Activated CD8-positive, alpha-beta T cell treated with anti-CD3 and anti-CD28 coated beads for 36 hours (primary cell): ENCODE results near the gene MPO. TPM values are rescaled to one million over a fixed set of nuclear protein-coding genes. Genes with fewer than 3 reads are reported as not detected.
A peak's percentile ranks its signal among the peaks of the same experiment; 100 is the strongest.

Experiments used
- ATAC-seq: fragments of 200-7000 bp; cut with Tn5 transposase; one replicate; pipeline ENCODE4 v1.10.0; 2021; ENCODE audit warnings: mild to moderate bottlenecking, moderate library complexity
- CTCF ChIA-PET: fragments of 350-600 bp; sonication (Branson Sonifier 250); formaldehyde crosslinking; loops from one replicate; lab custom pipeline; 2021; ENCODE audit warnings: antibody characterized with exemption; lab: Charles Lee
- POLR2A ChIA-PET: fragments of 350-600 bp; sonication (Branson Sonifier 250); formaldehyde crosslinking; loops from one replicate; lab custom pipeline; 2021; ENCODE audit warnings: antibody characterized with exemption; lab: Charles Lee
- DNase-seq: peaks from one replicate; pipeline ENCODE4 v3.0.0-alpha.2; 2020
- H3K27ac Mint-ChIP-seq: one replicate; pipeline ENCODE4 v1.8.0; 2021; ENCODE audit warnings: mild to moderate bottlenecking, mixed read lengths
- H3K27me3 Mint-ChIP-seq: one replicate; pipeline ENCODE4 v1.8.0; 2021; ENCODE audit warnings: mixed read lengths
- H3K36me3 Mint-ChIP-seq: one replicate; pipeline ENCODE4 v1.8.0; 2021; ENCODE audit warnings: low read depth, mixed read lengths
- H3K4me1 Mint-ChIP-seq: one replicate; pipeline ENCODE4 v1.8.0; 2021; ENCODE audit warnings: low read depth, mixed read lengths
- H3K4me3 Mint-ChIP-seq: one replicate; pipeline ENCODE4 v1.8.0; 2021; ENCODE audit warnings: mild to moderate bottlenecking, moderate library complexity, mixed read lengths
- H3K9me3 Mint-ChIP-seq: one replicate; pipeline ENCODE4 v1.8.0; 2021; ENCODE audit warnings: mixed read lengths
- intact Hi-C: fragments of 100-400 bp; cut with micrococcal nuclease; formaldehyde crosslinking; loops from one replicate; pipeline ENCODE4 v1.10.0; 2022
- total RNA-seq, 2 experiments: library from RNA; stranded (reverse); gene quantifications; one replicate each; pipeline ENCODE4 v1.2.3, GENCODE V29; 2021
- TF ChIP-seq, protein P1 (sequence below): fragments of 200-600 bp; IDR thresholded peaks from one replicate; pipeline ENCODE4 v1.8.0; 2022; ENCODE audit warnings: antibody characterized with exemption, mild to moderate bottlenecking

MPO gene
- total RNA-seq, 2 experiments from 2014 or later, result not detected

DNA sequence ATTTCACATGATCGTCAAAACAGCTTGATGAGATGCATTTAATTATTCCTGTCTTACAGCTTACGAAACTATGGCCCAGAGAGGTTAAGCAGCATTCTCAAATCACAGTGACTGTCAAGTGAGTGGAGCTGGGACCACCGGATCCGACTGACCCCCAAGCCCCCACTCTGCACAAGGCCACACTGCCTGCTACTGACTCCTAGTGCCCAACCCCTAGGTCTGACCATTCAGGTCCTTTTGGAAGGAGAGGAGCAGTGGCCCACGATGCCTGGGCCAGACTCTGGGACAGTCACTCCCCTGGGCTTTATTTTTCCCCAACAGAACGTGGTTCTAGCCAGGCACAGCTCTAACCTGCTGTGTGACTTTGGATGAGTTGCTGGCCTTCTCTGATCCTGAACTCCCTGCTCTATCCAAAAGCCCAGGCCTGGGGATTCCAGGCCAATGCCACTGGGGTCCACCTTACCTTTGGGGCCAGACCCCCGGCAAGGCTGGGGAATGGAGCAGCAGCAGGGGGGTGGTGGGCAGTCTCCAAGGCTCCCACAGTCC lies 38.0 kb upstream of the MPO start:
- CTCF ChIA-PET, result interaction anchor here (1.2 to 8.0 kb wide), 6 partner anchors 8 to 260 kb away, joined by 3 to 161 read pairs (median 52); partner anchors contain the start of genes RNF43 and TSPOAP1
- Mint-ChIP-seq H3K36me3 (peaks cover 4% of the 10 kb centered on the region), H3K27me3 (no peaks in the 10 kb centered on the region), H3K27ac (peak overlapping the region; percentile 90), H3K4me1 (peaks cover 15% of the 10 kb centered on the region), H3K4me3 (no peak overlapping the region), H3K9me3 (no peaks in the 10 kb centered on the region)
- TF ChIP-seq, protein P1, sequence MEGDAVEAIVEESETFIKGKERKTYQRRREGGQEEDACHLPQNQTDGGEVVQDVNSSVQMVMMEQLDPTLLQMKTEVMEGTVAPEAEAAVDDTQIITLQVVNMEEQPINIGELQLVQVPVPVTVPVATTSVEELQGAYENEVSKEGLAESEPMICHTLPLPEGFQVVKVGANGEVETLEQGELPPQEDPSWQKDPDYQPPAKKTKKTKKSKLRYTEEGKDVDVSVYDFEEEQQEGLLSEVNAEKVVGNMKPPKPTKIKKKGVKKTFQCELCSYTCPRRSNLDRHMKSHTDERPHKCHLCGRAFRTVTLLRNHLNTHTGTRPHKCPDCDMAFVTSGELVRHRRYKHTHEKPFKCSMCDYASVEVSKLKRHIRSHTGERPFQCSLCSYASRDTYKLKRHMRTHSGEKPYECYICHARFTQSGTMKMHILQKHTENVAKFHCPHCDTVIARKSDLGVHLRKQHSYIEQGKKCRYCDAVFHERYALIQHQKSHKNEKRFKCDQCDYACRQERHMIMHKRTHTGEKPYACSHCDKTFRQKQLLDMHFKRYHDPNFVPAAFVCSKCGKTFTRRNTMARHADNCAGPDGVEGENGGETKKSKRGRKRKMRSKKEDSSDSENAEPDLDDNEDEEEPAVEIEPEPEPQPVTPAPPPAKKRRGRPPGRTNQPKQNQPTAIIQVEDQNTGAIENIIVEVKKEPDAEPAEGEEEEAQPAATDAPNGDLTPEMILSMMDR, result no peak
- intact Hi-C loops, result loop anchor here (5.0 kb wide), 3 partner anchors 34 to 129 kb away; partner anchors contain the start of genes RNF43 and SUPT4H1
- DNase-seq (no peak), ATAC-seq (no peak)
- POLR2A ChIA-PET, result interaction anchor here (0.8 to 26.8 kb wide), 6 partner anchors 8 to 374 kb away, joined by 3 to 1558 read pairs (median 6); partner anchors contain the start of genes RAD51C, SUPT4H1 and TSPOAP1

DNA sequence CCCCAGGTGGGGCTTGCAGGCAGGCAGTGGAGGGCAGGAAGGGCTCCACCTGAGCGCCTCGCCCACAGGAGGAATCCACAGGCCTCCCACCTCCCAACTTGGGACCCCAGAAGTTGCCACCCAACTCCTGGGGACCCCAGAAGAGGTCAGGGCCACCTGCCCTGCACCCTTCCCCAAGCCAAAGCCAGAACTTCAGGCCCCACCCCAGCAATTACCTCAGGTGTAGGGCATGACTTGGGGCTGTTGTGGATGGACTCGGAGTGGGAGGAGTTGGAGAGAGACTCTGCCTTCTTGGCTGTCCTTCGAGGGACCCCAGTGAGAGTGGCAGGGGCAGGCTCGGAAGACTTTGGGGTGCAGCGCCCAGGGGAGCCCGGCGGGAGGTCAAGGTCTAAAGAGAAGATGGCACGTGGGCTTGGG lies 37.3 kb upstream of the MPO start:
- intact Hi-C loops, result loop anchor here (5.0 kb wide), 3 partner anchors 34 to 129 kb away; partner anchors contain the start of genes RNF43 and SUPT4H1
- H3K36me3 Mint-ChIP-seq, result peaks cover 4% of the 10 kb centered on the region
- POLR2A ChIA-PET, result interaction anchor here (0.6 to 26.8 kb wide), 13 partner anchors 9 to 375 kb away, joined by 3 to 1558 read pairs (median 4); partner anchors contain the start of genes HSF5, RAD51C, SUPT4H1 and TSPOAP1

DNA sequence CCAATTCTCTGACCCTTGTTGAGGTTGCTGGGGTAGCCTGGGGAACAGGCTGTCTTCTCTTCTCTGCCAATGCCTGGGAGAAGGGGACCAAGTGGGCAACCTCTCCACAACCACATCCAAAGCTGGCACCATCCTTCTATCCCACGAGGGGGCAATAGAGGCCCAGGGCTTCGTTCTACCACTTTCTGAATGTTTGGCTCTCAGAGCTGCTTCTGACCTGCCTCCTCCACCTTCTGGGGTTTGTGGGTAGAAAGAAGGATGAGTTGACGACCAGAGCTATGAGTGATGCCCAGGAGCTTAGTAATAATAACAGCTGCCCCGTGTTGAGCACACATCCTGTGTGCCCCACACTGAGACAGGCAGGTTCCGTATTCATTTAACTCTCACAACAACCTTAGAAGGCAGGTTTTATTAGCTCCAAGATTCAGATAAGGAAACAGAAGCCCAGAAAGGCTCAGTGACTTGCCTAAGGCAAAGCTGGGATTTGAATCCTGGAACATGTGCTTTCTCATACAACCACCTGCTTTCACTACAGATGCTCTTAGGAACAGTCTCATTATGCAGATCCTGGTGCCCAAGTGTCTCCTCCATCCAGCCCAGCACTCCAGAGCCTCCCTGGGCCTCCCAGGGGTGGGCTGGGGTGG lies 36.8 kb upstream of the MPO start:
- no peaks in the 10 kb centered on the region for H3K9me3 Mint-ChIP-seq
- peaks cover 15% of the 10 kb centered on the region for H3K4me1 Mint-ChIP-seq
- POLR2A ChIA-PET, result interaction anchor here (0.6 to 26.8 kb wide), 17 partner anchors 8 to 375 kb away, joined by 3 to 1558 read pairs (median 3); partner anchors contain the start of genes HSF5, RAD51C, SUPT4H1 and TSPOAP1
- DNase-seq, result peak; percentile 89
- peaks cover 4% of the 10 kb centered on the region for H3K36me3 Mint-ChIP-seq
- H3K4me3 Mint-ChIP-seq, result peak overlapping the region; percentile 20
- H3K27ac Mint-ChIP-seq, result peak overlapping the region; percentile 90
- intact Hi-C loops, result loop anchor here (5.0 kb wide), 3 partner anchors 35 to 130 kb away; partner anchors contain the start of genes RNF43 and SUPT4H1
- CTCF ChIA-PET, result interaction anchor here (0.6 to 8.0 kb wide), 60 partner anchors 10 to 688 kb away, joined by 3 to 161 read pairs (median 6); partner anchors contain the start of genes HSF5, MKS1, MPO and RNF43
- H3K27me3 Mint-ChIP-seq, result no peaks in the 10 kb centered on the region
- TF ChIP-seq, protein P1, result peak; percentile 78
- peak; percentile 98 for ATAC-seq

More for the DNA sequence above, 37.3 kb upstream of the MPO start:
- Mint-ChIP-seq H3K4me1 (peaks cover 15% of the 10 kb centered on the region), H3K27ac (peak overlapping the region; percentile 90), H3K27me3 (no peaks in the 10 kb centered on the region), H3K9me3 (no peaks in the 10 kb centered on the region), H3K4me3 (no peak overlapping the region)
- DNase-seq, result no peak
- ATAC-seq, result no peak
- TF ChIP-seq, protein P1, result no peak
- CTCF ChIA-PET, result interaction anchor here (0.6 to 8.0 kb wide), 56 partner anchors 9 to 688 kb away, joined by 3 to 161 read pairs (median 6); partner anchors contain the start of genes HSF5, MKS1, RNF43 and SUPT4H1

DNA sequence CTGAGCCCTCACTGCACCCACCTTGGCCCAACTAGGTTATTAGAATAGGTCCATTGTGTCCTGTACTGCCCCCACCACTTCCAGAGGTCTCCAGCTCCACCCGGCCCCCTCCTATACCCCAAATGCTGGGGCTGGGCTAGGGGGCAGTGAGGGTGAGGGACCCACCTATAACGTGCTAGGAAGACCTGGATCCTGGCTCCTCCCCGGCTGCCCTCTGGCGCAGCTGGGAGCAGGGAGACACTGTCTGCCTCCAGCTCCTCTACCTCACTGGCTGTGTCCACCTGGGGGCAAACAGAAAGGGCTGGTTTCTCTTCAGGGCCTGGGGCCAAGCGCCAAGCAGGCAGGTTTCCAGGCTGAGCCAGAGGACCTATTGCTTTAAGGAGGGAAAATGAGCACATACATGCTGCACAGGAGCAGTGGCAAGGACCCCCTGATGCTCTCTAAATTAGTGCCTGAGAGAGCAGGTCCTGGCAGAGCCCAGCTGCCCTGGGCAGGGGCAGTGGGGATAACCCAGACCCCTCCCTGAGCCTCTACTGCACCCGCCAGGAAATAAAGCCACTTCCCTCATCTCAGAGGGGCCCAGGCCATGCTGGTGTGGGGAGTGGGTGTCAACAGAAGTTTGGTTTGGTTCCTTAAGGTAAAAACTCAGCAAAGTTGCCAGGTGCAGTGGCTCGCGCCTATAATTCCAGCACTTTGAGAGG lies 35.7 kb upstream of the MPO start:
- no peak for ATAC-seq
- Mint-ChIP-seq H3K4me1 (peaks cover 15% of the 10 kb centered on the region), H3K4me3 (no peak overlapping the region), H3K9me3 (no peaks in the 10 kb centered on the region), H3K36me3 (no peaks in the 10 kb centered on the region), H3K27me3 (no peaks in the 10 kb centered on the region), H3K27ac (no peak overlapping the region)
- intact Hi-C loops, result loop anchor here (5.0 kb wide), 3 partner anchors 36 to 131 kb away; partner anchors contain the start of genes RNF43 and SUPT4H1
- ChIA-PET CTCF (interaction anchor here (0.8 to 8.0 kb wide), 30 partner anchors 9 to 202 kb away, joined by 3 to 161 read pairs (median 10); partner anchors contain the start of genes HSF5, MPO, RNF43 and SUPT4H1), POLR2A (interaction anchor here (0.5 to 26.8 kb wide), 9 partner anchors 11 to 343 kb away, joined by 3 to 1558 read pairs (median 4); partner anchors contain the start of genes SUPT4H1 and TSPOAP1)
- TF ChIP-seq, protein P1, result no peak
- no peak for DNase-seq
